K562 (cell line): ENCODE measurements around the gene MAML3. TPM values are rescaled to one million over a fixed set of nuclear protein-coding genes. Genes with fewer than 3 reads are reported as not detected.

Source experiments
- ATF1 ChIP-seq, 2 experiments: fragments of 450-650 bp in 1 of 2; IDR thresholded peaks; 2 replicates each; pipeline ENCODE4 v1.6.1; 2016; ENCODE audit warnings: missing compliant biosample characterization in 1 of 2, missing genetic modification characterization in 1 of 2
- ATF7 ChIP-seq: fragments of 450-650 bp; IDR thresholded peaks from 2 replicates; pipeline ENCODE4 v1.7.1; 2014; ENCODE audit warnings: mild to moderate bottlenecking, moderate library complexity
- CBX1 ChIP-seq: sonication (generic); IDR thresholded peaks from 2 replicates; pipeline ENCODE4 v1.6.1; 2016; ENCODE audit warnings: antibody characterized with exemption, low read depth, mild to moderate bottlenecking
- CREBBP ChIP-seq: IDR thresholded peaks from one replicate; pipeline ENCODE4 v1.6.1; 2012; ENCODE audit warnings: low read depth, mild to moderate bottlenecking, control low read depth, inconsistent platforms, low read length
- CREM ChIP-seq: IDR thresholded peaks from 2 replicates; pipeline ENCODE4 v1.6.1; 2014; ENCODE audit warnings: antibody characterized with exemption, low read depth
- JUND ChIP-seq, 2 experiments: IDR thresholded peaks; 2 replicates in 1 of 2; 3 replicates in 1 of 2; pipeline ENCODE4 v1.6.1; 2011; ENCODE audit warnings: borderline replicate concordance in 2 of 2, low read depth in 2 of 2, low read length in 2 of 2, improper control_type of control experiment in 1 of 2, missing biosample characterization in 1 of 2, missing genetic modification characterization in 1 of 2, missing genetic modification reagents in 1 of 2
- NFYB ChIP-seq: IDR thresholded peaks from 2 replicates; pipeline ENCODE4 v1.6.1; 2011; ENCODE audit warnings: mild to moderate bottlenecking, moderate library complexity; ENCODE audit not compliant: insufficient read length; ENCODE audit errors: extremely low read depth
- NR2C2 ChIP-seq, 2 experiments: fragments of 200-800 bp in 1 of 2; sonication (Bioruptor generic) in 1 of 2; sonication (generic) in 1 of 2; formaldehyde crosslinking in 1 of 2; IDR thresholded peaks; 2 replicates each; pipeline versions ENCODE4 v1.6.1 to v1.8.0; 2016 to 2022; ENCODE audit warnings: mild to moderate bottlenecking in 1 of 2, missing compliant biosample characterization in 1 of 2, missing genetic modification characterization in 1 of 2, missing genetic modification reagents in 1 of 2
- OTX1 ChIP-seq: fragments of 450-650 bp; formaldehyde crosslinking; IDR thresholded peaks from 2 replicates; pipeline ENCODE4 v1.4.0; 2022; ENCODE audit warnings: mild to moderate bottlenecking
- POLR2H ChIP-seq: IDR thresholded peaks from 2 replicates; pipeline ENCODE4 v1.6.1; 2016; ENCODE audit warnings: missing genetic modification characterization, low read depth, mild to moderate bottlenecking, control low read depth, missing compliant biosample characterization, moderate library complexity
- PURB ChIP-seq: sonication (generic); formaldehyde crosslinking; IDR thresholded peaks from 2 replicates; pipeline ENCODE4 v1.9.0; 2021; ENCODE audit warnings: low read depth, mild to moderate bottlenecking, missing genetic modification reagents
- RBBP5 ChIP-seq: fragments of 200-600 bp; sonication (generic); IDR thresholded peaks from 2 replicates; pipeline ENCODE4 v1.6.1; 2012; ENCODE audit warnings: borderline replicate concordance, mild to moderate bottlenecking, low read length, control low read depth, inconsistent platforms; ENCODE audit not compliant: insufficient read depth, poor library complexity, severe bottlenecking
- TAF15 ChIP-seq: fragments of 200-400 bp; formaldehyde crosslinking; IDR thresholded peaks from 2 replicates; pipeline ENCODE4 v1.6.1; 2017; ENCODE audit warnings: mild to moderate bottlenecking, low read depth, low read length, moderate library complexity
- ZC3H8 ChIP-seq: fragments of 450-650 bp; IDR thresholded peaks from 2 replicates; pipeline ENCODE4 v1.6.1; 2017
- ZNF668 ChIP-seq: fragments of 250-450 bp; sonication (Bioruptor Pico); IDR thresholded peaks from 2 replicates; pipeline ENCODE4 v1.8.0; 2022; ENCODE audit warnings: mild to moderate bottlenecking, inconsistent platforms
- polyA plus RNA-seq, 8 experiments: library from polyadenylated mRNA; depleted of rRNA in 4 of 8; stranded (reverse) in 5 of 8; unstranded in 3 of 8; fragments of >200 nt; fragmentation: Nextera tagmentation in 2 of 8; fragmentation: Illumina TruSeq in 1 of 8; extraction: Ambion mirVana in 2 of 8; extraction: Trizol in 1 of 8; gene quantifications; 2 replicates each; pipeline versions ENCODE4 v1.2.1 to v1.2.3, GENCODE V29; 2011 to 2014; ENCODE audit warnings: inconsistent platforms in 1 of 8, missing spikeins in 1 of 8
- total RNA-seq, 7 experiments: library from RNA; depleted of rRNA in 6 of 7; stranded (reverse); fragments of >200 nt in 6 of 7; fragmentation: Illumina TruSeq in 2 of 7; extraction: Trizol in 2 of 7; gene quantifications; 2 replicates each; pipeline versions ENCODE4 v1.2.1 to v1.2.3, GENCODE V29; 2011 to 2021; ENCODE audit warnings: low replicate concordance in 1 of 7
- TF ChIP-seq, protein P1 (sequence below): fragments of 450-650 bp; IDR thresholded peaks from 2 replicates; pipeline ENCODE4 v1.6.1; 2018; ENCODE audit not compliant: partially characterized antibody
- TF ChIP-seq, protein P2 (sequence below), 2 experiments: fragments of 450-650 bp in 1 of 2; sonication (generic) in 1 of 2; formaldehyde crosslinking in 1 of 2; IDR thresholded peaks in 1 of 2; conservative IDR thresholded peaks in 1 of 2; 2 replicates each; pipeline versions ENCODE4 v1.6.1 to v1.8.1; 2016 to 2023; ENCODE audit warnings: mild to moderate bottlenecking in 2 of 2, moderate library complexity in 2 of 2, inconsistent platforms in 1 of 2, missing genetic modification reagents in 1 of 2

The MAML3 gene
- total and polyA plus RNA-seq, 9 of the 15 experiments (the other 6 are each of a cell fraction or from before 2014, with no cell fraction given) = 0.01 to 0.55 (median 0.25) TPM

DNA sequence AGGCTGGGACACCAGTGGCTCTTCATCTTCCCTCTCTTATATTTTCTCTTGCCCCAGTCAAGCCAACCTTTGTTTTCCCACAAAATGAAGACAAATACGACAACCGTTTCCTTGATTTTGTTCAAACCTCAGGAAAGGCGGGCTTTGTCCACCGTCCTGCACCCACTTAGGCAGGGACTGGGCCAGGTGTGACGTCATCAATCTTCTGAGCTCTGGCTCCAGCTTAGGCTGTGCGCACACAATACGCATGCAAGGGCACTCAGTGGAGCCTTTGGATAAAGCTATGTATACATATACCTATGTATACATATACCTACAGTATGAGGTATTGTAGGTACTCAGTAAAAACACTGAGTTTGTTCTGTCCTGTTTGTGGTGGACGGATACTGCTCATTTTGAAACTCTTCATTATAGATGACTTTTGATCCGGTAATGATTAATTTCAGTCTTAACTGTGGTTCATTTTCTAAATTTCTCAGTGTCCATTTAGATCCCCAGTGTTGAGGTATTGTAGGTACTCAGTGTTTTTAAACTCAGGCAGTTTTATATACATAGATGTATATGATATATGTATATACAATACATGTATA, 293.5 kb downstream of the MAML3 start (continued):
- TF ChIP-seq, protein P1, sequence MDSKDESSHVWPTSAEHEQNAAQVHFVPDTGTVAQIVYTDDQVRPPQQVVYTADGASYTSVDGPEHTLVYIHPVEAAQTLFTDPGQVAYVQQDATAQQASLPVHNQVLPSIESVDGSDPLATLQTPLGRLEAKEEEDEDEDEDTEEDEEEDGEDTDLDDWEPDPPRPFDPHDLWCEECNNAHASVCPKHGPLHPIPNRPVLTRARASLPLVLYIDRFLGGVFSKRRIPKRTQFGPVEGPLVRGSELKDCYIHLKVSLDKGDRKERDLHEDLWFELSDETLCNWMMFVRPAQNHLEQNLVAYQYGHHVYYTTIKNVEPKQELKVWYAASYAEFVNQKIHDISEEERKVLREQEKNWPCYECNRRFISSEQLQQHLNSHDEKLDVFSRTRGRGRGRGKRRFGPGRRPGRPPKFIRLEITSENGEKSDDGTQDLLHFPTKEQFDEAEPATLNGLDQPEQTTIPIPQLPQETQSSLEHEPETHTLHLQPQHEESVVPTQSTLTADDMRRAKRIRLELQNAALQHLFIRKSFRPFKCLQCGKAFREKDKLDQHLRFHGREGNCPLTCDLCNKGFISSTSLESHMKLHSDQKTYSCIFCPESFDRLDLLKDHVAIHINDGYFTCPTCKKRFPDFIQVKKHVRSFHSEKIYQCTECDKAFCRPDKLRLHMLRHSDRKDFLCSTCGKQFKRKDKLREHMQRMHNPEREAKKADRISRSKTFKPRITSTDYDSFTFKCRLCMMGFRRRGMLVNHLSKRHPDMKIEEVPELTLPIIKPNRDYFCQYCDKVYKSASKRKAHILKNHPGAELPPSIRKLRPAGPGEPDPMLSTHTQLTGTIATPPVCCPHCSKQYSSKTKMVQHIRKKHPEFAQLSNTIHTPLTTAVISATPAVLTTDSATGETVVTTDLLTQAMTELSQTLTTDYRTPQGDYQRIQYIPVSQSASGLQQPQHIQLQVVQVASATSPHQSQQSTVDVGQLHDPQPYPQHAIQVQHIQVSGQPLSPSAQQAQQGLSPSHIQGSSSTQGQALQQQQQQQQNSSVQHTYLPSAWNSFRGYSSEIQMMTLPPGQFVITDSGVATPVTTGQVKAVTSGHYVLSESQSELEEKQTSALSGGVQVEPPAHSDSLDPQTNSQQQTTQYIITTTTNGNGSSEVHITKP = no peak
- TF ChIP-seq OTX1 (CRISPR knock-in tag) = no peak
- TF ChIP-seq NR2C2 (CRISPR knock-in tag; IDR thresholded peaks at IDR 0.05) = no peak
- TF ChIP-seq NR2C2 (tag; IDR thresholded peaks at IDR 0.05) = no peak
- TF ChIP-seq CREM = peak; percentile 51
- no peak for TF ChIP-seq PURB (CRISPR knock-in tag)
- TF ChIP-seq, protein P2, sequence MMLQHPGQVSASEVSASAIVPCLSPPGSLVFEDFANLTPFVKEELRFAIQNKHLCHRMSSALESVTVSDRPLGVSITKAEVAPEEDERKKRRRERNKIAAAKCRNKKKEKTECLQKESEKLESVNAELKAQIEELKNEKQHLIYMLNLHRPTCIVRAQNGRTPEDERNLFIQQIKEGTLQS (IDR thresholded peaks at IDR 0.05) = peak; percentile 71
- TF ChIP-seq, protein P2 (CRISPR knock-in tag; conservative IDR thresholded peaks at IDR 0.05) = no peak
- TF ChIP-seq JUND (IDR thresholded peaks at IDR 0.05; ENCODE audit: borderline replicate concordance, low read depth, low read length) = 0 out of 2 replicates have a peak, but pooled peaks have one; percentile 13
- no peak for TF ChIP-seq JUND (tag; IDR thresholded peaks at IDR 0.05; ENCODE audit: borderline replicate concordance, low read depth, low read length)
- TF ChIP-seq RBBP5 = no peak
- no peak for TF ChIP-seq NFYB
- TF ChIP-seq POLR2H = no peak
- peak; percentile 61; the same call in 1 of the 2 replicates for TF ChIP-seq ATF7
- no peak for TF ChIP-seq TAF15
- no peak for TF ChIP-seq CREBBP
- TF ChIP-seq CBX1 = no peak
- TF ChIP-seq ZC3H8 = no peak
- no peak for TF ChIP-seq ZNF668 (CRISPR knock-in tag)
- TF ChIP-seq ATF1 (CRISPR knock-in tag; IDR thresholded peaks at IDR 0.05) = peak; percentile 35; the same call in 1 of the 2 replicates
- TF ChIP-seq ATF1 (tag; IDR thresholded peaks at IDR 0.05) = peak; percentile 77
- TF ChIP-seq, all 486 proteins: peak for 5
